ENCODE results near the gene ZNF236.

DNA sequence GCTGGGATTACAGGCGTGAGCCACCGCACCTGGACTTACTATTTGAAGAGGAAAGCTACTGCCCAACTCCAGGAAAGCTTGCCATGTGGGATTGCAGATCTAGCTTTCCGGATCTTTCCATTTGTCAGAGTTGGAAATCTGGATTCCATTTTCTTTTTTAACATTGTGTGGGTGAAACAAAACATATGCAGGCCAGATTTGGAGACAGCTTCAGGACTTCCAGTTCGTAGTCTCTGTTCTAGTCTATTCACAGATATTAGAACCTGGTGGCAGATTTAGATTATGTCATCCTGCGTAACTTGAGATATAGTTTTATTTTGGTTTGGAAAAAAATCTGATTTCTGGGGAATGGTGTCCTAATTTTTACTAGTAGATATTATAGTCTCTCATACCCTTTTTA lies 70.5 kb downstream of the ZNF236 start:
- TF ChIP-seq, protein P1, sequence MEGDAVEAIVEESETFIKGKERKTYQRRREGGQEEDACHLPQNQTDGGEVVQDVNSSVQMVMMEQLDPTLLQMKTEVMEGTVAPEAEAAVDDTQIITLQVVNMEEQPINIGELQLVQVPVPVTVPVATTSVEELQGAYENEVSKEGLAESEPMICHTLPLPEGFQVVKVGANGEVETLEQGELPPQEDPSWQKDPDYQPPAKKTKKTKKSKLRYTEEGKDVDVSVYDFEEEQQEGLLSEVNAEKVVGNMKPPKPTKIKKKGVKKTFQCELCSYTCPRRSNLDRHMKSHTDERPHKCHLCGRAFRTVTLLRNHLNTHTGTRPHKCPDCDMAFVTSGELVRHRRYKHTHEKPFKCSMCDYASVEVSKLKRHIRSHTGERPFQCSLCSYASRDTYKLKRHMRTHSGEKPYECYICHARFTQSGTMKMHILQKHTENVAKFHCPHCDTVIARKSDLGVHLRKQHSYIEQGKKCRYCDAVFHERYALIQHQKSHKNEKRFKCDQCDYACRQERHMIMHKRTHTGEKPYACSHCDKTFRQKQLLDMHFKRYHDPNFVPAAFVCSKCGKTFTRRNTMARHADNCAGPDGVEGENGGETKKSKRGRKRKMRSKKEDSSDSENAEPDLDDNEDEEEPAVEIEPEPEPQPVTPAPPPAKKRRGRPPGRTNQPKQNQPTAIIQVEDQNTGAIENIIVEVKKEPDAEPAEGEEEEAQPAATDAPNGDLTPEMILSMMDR (IDR thresholded peaks at IDR 0.05): no peak
- TF ChIP-seq POLR2A (IDR thresholded peaks at IDR 0.05) (no peak), EP300 (IDR thresholded peaks at IDR 0.05) (no peak)

All from stomach (tissue), 4 donors.